Stimulated activated CD8-positive, alpha-beta memory T cell treated with anti-CD3 and anti-CD28 coated beads, Interleukin-4, amount 100 ng/mL, for 1 hour (primary cell): ENCODE results near the gene EED.
"Not testable (repeated sequence)": the region's sequence is repeated elsewhere in the genome, so short reads cannot be mapped to it uniquely, and the experiment has no call there.

ENCODE experiments used
- DNase-seq, 2 donors: peaks; one replicate each; pipeline ENCODE4 v3.0.0-alpha.2; 2020; ENCODE audit warnings: low read depth in 2 of 2, low spot score in 1 of 2

The EED gene

GRCh38 chr11:86218125-86219084, 26.1 kb upstream of the EED start:
- peak in 1 of 2 donors; percentile 25 for DNase-seq

DNA sequence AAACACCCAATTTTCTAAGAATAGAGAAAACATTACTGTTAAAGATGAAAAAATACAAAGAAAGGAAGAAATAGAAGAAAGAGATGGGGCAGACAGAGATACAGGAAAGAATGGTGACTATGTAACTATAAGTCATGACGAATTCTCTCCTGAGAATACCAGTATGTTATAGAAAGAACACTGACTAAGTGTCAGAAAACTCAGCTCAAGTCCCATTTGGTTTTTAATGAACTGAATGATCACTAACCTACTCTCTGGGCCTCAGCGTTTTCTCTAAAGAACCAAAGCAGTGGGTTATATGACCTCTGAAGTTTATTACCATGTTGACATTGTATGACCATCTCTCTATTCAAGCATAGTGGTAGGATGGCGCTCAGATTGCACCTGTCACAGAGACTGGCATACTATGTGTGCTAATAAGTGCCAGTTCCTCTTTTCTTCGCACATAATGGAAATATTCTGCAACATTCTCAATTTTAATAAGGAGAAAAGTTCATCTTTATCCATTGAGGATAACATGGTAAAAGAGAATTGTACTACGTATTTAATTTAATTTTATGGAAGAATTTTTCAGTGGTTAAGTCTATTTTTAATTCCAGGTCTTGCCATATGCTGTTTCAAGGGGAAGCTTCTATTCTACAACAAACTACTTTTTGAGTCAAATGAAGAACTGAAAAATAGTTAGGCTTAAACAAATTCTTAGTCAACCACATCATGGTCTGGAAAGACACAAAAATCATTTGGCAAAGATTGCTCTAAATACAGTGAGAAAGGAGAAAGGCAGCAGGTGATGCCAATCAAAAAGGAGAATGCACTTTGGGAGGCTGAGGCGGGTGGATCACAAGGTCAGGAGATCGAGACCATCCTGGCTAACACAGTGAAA, 25.0 kb upstream of the EED start:
- DNase-seq: no peak

GRCh38 chr11:86220653-86221052, 23.9 kb upstream of the EED start:
- DNase-seq: no peak

DNA sequence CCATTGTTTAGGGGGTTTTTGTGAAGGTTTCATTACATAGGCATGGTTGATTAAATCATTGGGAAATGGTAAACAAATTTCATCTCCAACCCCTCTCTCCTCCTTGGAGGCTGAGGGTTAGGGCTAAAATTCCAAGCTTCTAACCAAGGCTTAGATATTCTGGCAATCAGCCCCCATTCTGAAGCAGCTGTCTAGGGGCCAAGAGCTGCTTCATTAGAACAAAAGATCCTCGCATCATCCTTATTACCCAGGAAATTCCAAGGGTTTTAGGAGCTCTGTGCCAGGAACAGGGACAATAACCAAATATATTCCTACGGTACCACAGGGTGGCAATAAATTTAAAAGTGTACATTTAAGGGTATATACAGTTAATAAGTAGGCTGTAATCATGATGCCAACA, 22.5 kb upstream of the EED start:
- DNase-seq: no peak

DNA sequence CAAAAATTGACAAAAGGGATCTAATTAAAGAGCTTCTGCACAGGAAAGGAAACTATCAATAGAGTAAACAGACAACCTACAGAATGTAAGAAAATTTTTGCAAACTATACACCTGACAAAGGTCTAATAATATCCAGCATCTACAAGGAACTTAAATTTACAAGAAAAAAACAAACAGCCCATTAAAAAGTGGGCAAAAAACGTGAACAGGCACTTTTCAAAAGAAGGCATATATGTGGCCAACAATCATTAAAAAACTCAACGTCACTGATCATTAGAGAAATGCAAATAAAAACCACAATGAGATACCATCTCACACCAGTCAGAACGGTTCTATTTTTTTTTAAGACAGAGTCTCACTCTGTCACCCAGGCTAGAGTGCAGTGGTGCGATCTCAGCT, 20.0 kb upstream of the EED start:
- not testable (repeated sequence) for DNase-seq

- not testable (repeated sequence) for DNase-seq
Measured at GRCh38 chr11:86225344-86225743, 19.2 kb upstream of the EED start.

GRCh38 chr11:86228269-86229038, 16.1 kb upstream of the EED start:
- DNase-seq: no peak

DNA sequence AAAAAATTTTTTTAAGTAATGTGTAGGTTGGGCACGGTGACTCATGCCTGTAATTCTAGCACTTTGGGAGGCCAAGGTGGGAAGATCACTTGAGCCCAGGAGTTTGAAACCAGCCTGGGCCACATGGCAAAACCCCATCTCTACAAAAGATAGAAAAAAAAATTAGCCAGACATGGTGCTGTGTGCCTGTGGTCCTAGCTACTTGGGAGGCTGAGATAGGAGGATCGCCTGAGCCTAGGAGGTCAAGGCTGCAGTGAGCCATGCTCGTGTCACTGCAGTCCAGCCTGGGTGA, 15.6 kb upstream of the EED start:
- DNase-seq: not testable (repeated sequence)

- no peak for DNase-seq
Measured at GRCh38 chr11:86230179-86230804, 14.3 kb upstream of the EED start.

GRCh38 chr11:86230921-86231434, 13.6 kb upstream of the EED start:
- DNase-seq: no peak

- DNase-seq: no peak
Measured at GRCh38 chr11:86232556-86232955, 12.0 kb upstream of the EED start.

DNA sequence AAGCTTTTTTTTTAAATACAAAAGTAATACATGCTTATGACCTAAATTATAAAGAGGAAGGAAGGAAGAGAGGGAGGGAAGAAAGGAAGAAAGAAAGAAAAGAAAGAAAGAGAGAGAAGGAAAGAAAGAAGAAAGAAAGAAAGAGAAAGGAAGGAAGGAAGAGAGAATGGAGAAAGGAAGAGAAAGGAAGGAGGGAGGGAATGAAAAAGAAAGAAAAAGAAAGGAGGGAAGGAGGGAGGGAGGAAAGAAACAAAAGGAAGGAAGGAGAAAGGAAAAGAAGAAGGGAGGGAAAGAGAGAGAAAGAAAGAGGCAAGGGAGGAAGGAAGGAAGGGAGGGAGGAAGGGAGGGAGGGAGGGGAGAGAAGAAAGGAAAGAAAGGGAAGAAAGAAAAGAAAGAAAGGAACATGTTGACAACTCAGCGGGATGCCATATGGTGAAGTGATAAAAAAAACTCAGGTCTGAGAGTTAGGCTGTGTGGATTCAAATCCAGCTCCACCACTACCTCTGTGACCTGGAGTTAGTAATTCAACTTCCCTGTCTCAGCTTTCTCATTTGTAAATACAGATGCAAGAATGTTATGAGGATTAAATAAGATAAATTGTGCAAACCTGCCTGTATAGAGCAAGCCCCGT, 9.6 kb upstream of the EED start:
- DNase-seq: no peak

GRCh38 chr11:86237267-86237804, 7.2 kb upstream of the EED start:
- no peak for DNase-seq

- no peak for DNase-seq
Measured at GRCh38 chr11:86240164-86240563, 4.4 kb upstream of the EED start.

- no peak for DNase-seq
Measured at GRCh38 chr11:86241956-86242535, 2.5 kb upstream of the EED start.

DNA sequence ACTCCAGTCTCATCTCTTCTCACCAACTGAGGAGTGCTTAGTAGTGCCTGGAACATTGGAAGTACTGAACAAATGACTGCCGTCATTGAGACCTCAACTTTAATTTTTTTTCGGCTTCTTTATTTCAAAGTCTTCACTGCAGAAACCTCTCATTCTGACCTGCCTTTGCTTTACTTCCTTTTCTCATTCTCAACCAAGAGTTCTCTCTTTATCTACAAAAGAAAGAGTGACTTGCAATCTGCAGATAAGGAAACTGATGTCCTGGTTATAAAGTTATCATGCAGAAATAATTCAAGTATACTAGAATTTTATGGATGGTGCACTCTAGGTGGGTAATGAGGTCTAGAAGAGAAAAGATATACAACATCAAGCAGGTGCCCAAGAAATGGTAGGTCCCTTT, 1.2 kb upstream of the EED start:
- no peak for DNase-seq

GRCh38 chr11:86244063-86244521, 461 bp upstream of the EED start:
- peak in 1 of 2 donors; percentile 83 for DNase-seq

DNA sequence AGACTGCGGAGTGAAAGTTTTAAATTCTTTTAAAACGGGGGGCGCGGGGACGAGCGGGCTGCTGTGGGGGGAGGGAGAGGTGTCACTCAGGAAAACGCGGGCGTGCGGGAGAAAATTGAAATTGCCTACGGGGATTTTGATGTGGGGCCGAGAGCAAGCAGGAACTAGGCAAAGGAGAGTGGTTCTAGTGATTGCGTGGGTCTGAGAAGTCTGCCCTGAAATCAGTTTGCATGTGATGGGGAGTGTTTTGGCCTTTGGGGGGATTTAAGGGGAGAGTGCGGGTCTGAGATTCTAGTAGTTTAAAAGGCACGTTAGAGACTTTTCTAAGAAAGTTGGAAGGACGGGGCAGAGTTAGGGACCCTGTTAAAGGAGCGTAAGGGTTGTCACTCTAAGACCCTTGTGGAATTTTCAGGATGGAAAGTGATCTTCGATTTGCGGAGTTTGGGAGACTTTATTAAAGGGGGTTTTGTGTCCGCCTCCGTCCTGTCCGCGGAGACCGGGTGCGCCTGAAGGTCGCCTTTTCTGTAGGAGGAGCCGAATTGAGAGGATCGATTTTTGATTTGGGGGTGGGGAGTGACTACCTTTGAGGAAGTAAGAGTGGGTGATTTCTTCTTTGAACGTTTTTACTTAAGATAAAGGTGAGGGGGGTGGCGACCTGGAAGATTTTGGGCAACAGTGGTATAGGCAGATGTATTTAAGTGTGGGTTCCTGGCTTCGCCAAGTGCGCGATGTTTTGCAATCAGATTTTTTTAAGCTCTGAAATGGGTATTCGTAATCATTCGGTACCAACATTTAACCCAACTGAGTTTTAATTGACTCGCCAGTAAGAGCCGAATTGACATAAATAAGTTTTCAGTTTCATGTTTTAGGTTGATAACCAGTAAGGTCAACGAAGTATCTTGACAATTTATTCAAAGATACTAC, 1.1 kb downstream of the EED start:
- no peak for DNase-seq
